NCI-H2196 (cell line): ENCODE measurements around the gene TBC1D14.

Experiments
- DNase-seq: peaks from one replicate; lab custom pipeline; 2025; ENCODE audit not compliant: unreplicated experiment; lab: John Stamatoyannopoulos, UW

TBC1D14 gene

GRCh38 chr4:6926681-6927478 lies 17.3 kb downstream of the TBC1D14 start:
- DNase-seq, result no peak

DNA sequence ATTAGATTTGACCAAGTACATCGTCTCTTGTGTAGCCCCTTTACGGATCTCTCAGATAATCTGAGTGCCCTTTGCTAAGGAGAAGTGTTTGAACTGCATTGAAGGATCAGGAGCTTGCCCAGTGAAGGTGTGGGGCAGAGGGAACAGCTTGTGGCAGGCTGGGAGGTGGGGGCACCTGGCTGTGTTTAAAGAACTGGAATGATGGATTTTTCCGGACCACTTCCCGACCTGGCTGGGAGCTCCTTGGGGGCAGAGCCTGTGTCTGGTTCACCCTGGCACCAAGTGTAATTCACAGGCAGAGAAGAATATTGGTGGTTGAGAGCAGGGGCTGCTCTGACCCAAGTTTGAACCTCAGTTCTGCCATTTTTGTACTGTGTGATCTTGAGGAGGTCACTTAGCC lies 18.5 kb downstream of the TBC1D14 start:
- DNase-seq, result no peak

GRCh38 chr4:6929339-6929811 lies 19.7 kb downstream of the TBC1D14 start:
- DNase-seq, result no peak

- no peak for DNase-seq
These were observed 20.3 kb downstream of the TBC1D14 start for GRCh38 chr4:6929812-6930464.

GRCh38 chr4:6932475-6932874 lies 22.8 kb downstream of the TBC1D14 start:
- no peak for DNase-seq

- no peak for DNase-seq
These were observed 23.3 kb downstream of the TBC1D14 start for GRCh38 chr4:6932918-6933317.

- no peak for DNase-seq
These were observed 24.2 kb downstream of the TBC1D14 start for GRCh38 chr4:6933691-6934430.

- no peak for DNase-seq
These were observed 26.3 kb downstream of the TBC1D14 start for GRCh38 chr4:6935965-6936364.

GRCh38 chr4:6937201-6937600 lies 27.6 kb downstream of the TBC1D14 start:
- DNase-seq, result no peak

DNA sequence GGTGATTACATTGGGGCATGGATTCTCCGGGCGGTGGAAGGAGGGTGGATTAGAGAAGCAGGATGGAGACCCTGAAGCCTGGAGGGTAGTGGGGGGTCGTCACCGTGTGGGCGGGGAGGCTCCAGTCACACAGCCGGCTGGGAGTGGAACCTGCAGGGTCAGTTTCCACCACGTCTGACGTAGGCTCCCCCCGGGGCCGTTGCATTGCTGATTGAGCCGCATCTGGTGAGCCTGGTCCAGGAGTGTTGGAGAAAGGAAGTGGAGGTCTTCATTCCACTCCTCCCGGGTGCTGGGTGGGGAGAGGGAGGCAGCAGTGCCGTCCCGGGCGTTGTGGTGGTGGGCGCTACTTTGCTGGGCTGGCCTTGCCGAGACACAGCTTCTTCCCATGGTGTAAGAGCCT lies 28.1 kb downstream of the TBC1D14 start:
- no peak for DNase-seq

- DNase-seq, result no peak
These were observed 28.6 kb downstream of the TBC1D14 start for GRCh38 chr4:6938237-6938636.

- DNase-seq, result no peak
These were observed 29.1 kb downstream of the TBC1D14 start for GRCh38 chr4:6938647-6939271.

GRCh38 chr4:6939761-6940743 lies 30.4 kb downstream of the TBC1D14 start:
- no peak for DNase-seq

DNA sequence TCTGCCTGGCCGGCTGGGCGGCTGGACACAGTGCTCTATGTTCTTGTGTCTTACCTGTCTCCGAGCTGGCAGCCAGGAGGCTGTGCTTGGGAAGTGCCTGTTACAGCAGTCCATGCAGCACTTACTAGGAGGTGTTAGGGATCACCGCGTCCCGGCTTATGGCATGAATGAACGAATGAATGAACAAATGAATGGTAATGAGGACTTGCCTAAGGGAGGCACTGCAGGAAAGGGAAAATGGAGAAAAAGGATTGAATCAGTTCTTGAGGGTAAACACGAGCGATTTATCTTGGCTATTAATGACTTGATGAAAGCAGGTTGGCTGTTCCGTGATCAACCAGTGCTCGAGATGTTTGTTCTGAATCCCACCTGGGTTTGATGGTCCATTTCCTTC lies 31.1 kb downstream of the TBC1D14 start:
- DNase-seq, result no peak

- DNase-seq, result no peak
These were observed 32.2 kb downstream of the TBC1D14 start for GRCh38 chr4:6941796-6942195.

DNA sequence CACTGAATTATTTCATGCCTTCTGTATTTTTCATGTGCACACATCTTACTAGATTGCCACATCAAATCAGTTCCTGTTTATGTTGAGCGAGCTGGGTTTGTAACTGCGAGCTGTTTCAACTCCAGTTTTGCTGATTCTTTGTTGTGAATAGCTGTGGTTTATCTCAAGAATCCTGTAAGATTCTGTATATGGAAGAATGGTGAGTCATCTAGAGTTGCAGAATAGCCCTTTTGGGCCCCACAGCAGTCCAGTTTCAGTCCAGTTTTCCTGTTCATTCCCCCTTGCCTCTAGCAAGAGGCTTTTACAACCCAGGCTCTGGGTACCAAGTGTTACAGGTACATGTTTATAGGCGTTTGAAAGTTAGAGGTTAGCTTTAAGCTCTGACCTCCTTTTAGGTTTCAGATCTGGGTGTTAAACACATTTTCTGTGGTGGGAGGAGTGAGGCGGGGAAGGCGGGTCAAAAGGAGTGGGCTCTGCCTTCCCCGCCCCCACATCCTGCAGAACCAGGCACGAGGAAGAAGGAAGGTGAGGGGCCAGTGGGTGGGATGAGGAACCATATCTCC lies 32.7 kb downstream of the TBC1D14 start:
- DNase-seq, result no peak

GRCh38 chr4:6943012-6943884 lies 33.6 kb downstream of the TBC1D14 start:
- DNase-seq, result no peak

DNA sequence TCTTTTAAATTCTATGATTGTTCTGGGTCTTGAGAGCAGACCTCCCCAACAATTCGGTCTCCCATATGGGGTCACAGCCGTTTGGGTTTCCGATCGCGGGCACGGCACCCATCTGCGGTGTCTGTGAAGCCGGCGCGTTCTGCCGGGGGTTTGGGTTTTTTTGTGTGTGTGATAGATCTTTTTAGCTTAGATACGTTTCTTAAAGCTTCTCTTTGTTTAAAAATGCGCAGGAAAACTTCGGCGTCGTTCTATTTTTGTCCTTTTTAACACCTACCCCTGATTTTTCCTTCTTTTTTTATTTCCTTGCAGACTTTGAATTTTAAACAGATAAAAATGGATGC lies 34.2 kb downstream of the TBC1D14 start:
- no peak for DNase-seq
